HepG2 (cell line): Measurements from ENCODE around the gene MT1M. TPM values are rescaled to one million over a fixed set of nuclear protein-coding genes. Genes with fewer than 3 reads are reported as not detected.

Experiments
- BRCA1 ChIP-seq: sonication (generic); formaldehyde crosslinking; IDR thresholded peaks from 2 replicates; pipeline ENCODE4 v1.4.0; 2020; ENCODE audit warnings: missing genetic modification reagents
- CHCHD3 ChIP-seq: sonication (generic); formaldehyde crosslinking; IDR thresholded peaks from 2 replicates; pipeline ENCODE4 v1.8.0; 2022; ENCODE audit warnings: mild to moderate bottlenecking, missing genetic modification reagents, moderate library complexity
- DNMT1 ChIP-seq: sonication (generic); formaldehyde crosslinking; IDR thresholded peaks from 2 replicates; pipeline ENCODE4 v1.5.1; 2020; ENCODE audit warnings: mild to moderate bottlenecking, missing genetic modification reagents
- FOSL2 ChIP-seq: sonication (generic); formaldehyde crosslinking; IDR thresholded peaks from 2 replicates; pipeline ENCODE4 v1.4.0; 2020; ENCODE audit warnings: missing genetic modification reagents
- MEIS2 ChIP-seq: sonication (generic); formaldehyde crosslinking; IDR thresholded peaks from 2 replicates; pipeline ENCODE4 v1.9.0; 2021; ENCODE audit warnings: mild to moderate bottlenecking, missing genetic modification reagents
- PLRG1 ChIP-seq: fragments of 450-650 bp; conservative IDR thresholded peaks from 2 replicates; pipeline ENCODE4 v1.6.1; 2016
- POLR2AphosphoS2 ChIP-seq: IDR thresholded peaks from 2 replicates; pipeline ENCODE4 v1.6.1; 2011; ENCODE audit warnings: low read depth, low read length, improper control_type of control experiment
- RAD21 ChIP-seq: fragments of 450-650 bp; formaldehyde crosslinking; IDR thresholded peaks from 2 replicates; pipeline ENCODE4 v1.5.0; 2020; ENCODE audit warnings: mild to moderate bottlenecking
- SPEN ChIP-seq: sonication (generic); formaldehyde crosslinking; IDR thresholded peaks from 2 replicates; pipeline ENCODE4 v1.5.1; 2020; ENCODE audit warnings: low read depth, mild to moderate bottlenecking, missing genetic modification reagents
- SRSF9 ChIP-seq: fragments of 200-400 bp; formaldehyde crosslinking; IDR thresholded peaks from 2 replicates; pipeline ENCODE4 v1.6.1; 2018; ENCODE audit warnings: borderline replicate concordance, mild to moderate bottlenecking, low read depth, low read length; ENCODE audit not compliant: insufficient read depth, poor library complexity, severe bottlenecking
- TAF1 ChIP-seq: sonication (generic); formaldehyde crosslinking; IDR thresholded peaks from 2 replicates; pipeline ENCODE4 v1.4.0; 2020; ENCODE audit warnings: missing genetic modification reagents
- ZHX1 ChIP-seq: sonication (generic); formaldehyde crosslinking; IDR thresholded peaks from 2 replicates; pipeline ENCODE4 v1.8.1; 2022; ENCODE audit warnings: low read depth, mild to moderate bottlenecking, missing genetic modification reagents
- ZNF138 ChIP-seq: sonication (generic); formaldehyde crosslinking; IDR thresholded peaks from 2 replicates; pipeline ENCODE4 v1.5.0; 2020; ENCODE audit warnings: mild to moderate bottlenecking, low read depth, missing genetic modification reagents
- ZNF362 ChIP-seq: sonication (generic); formaldehyde crosslinking; IDR thresholded peaks from 2 replicates; pipeline ENCODE4 v1.4.0; 2020; ENCODE audit warnings: missing genetic modification reagents, mild to moderate bottlenecking, borderline replicate concordance
- ZNF660 ChIP-seq: sonication (generic); formaldehyde crosslinking; IDR thresholded peaks from 2 replicates; pipeline ENCODE4 v1.5.1; 2020; ENCODE audit warnings: mild to moderate bottlenecking, low read depth, missing genetic modification reagents, borderline replicate concordance
- ZNF781 ChIP-seq: sonication (generic); formaldehyde crosslinking; IDR thresholded peaks from 2 replicates; pipeline ENCODE4 v1.5.1; 2020; ENCODE audit warnings: borderline replicate concordance, mild to moderate bottlenecking, missing genetic modification reagents; ENCODE audit errors: not compliant biosample characterization
- polyA plus RNA-seq, 8 experiments: library from polyadenylated mRNA; depleted of rRNA in 3 of 8; stranded (reverse) in 7 of 8; unstranded in 1 of 8; fragments of >200 nt; fragmentation: Illumina TruSeq in 4 of 8; extraction: Trizol in 4 of 8; gene quantifications; 2 replicates each; pipeline versions ENCODE4 v1.2.1 to v1.2.3, GENCODE V29; 2011 to 2016; ENCODE audit warnings: low read depth in 4 of 8, missing spikeins in 1 of 8, mixed read lengths in 1 of 8; ENCODE audit not compliant: insufficient read depth in 1 of 8
- total RNA-seq, 5 experiments: library from RNA; depleted of rRNA; stranded (reverse); fragments of >200 nt; fragmentation: Illumina TruSeq; extraction: Trizol; gene quantifications; 2 replicates each; pipeline ENCODE4 v1.2.3, GENCODE V29; 2016; ENCODE audit warnings: low read depth in 1 of 5
- TF ChIP-seq, protein P1 (sequence below): sonication (generic); formaldehyde crosslinking; IDR thresholded peaks from 2 replicates; pipeline ENCODE4 v1.4.0; 2020; ENCODE audit warnings: mild to moderate bottlenecking, missing genetic modification reagents
- TF ChIP-seq, protein P2 (sequence below): sonication (generic); formaldehyde crosslinking; IDR thresholded peaks from 2 replicates; pipeline ENCODE4 v1.8.1; 2023; ENCODE audit warnings: mild to moderate bottlenecking, missing genetic modification reagents
- TF ChIP-seq, protein P3 (sequence below): sonication (generic); formaldehyde crosslinking; IDR thresholded peaks from 2 replicates; pipeline ENCODE4 v1.5.0; 2020; ENCODE audit warnings: missing genetic modification reagents
- TF ChIP-seq, protein P4 (sequence below): sonication (generic); formaldehyde crosslinking; IDR thresholded peaks from 2 replicates; pipeline ENCODE4 v1.9.0; 2022; ENCODE audit warnings: low read depth, missing genetic modification reagents

Gene MT1M
- total and polyA plus RNA-seq, 2 of the 13 experiments (the other 11 are each of a cell fraction or from before 2014, with no cell fraction given), result 4.6 TPM; not detected in 1

DNA sequence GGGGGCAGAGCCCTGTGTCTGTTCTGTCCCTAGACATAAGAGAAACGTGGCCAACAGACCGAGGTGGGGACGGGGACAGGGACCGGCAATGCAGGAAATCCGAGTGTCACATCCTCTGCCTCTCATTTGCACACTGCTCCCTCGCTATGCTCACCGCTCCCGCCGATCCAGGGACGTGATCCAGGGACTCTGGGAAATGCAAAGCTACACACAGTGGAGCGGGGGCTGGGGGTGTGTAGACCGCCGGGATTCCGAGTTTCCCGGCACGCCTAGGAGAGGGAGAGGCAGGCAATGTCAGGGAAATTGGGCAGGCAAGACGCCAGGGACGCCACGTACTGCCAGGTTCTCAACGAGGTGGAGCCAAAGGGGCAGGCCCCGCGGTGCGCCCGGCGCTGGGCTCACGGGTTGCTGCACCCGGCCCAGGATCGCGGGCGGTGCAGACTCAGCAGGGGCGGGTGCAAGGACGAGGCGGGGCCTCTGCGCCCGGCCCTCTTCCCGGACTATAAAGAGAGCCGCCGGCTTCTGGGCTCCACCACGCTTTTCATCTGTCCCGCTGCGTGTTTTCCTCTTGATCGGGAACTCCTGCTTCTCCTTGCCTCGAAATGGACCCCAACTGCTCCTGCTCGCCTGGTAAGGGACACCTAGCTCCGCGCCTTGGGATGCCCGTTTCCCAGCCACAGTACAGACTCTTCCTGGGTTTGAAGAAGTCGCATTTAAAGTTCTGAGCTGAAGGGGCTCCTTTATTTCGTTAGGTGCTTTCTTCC lies 49.7 kb downstream of the MT1M start, which contains the start of gene MT1X (continued):
- TF ChIP-seq SRSF9 (no peak), ZNF781 (peak; percentile 80), FOSL2 (CRISPR knock-in tag) (0 out of 2 replicates have a peak, but pooled peaks have one; percentile 10), BRCA1 (CRISPR knock-in tag) (peak; percentile 50; the same call in 1 of the 2 replicates), SPEN (peak; percentile 40; the same call in 1 of the 2 replicates), ZNF138 (no peak), ZHX1 (CRISPR knock-in tag) (peak; percentile 68; the same call in 1 of the 2 replicates), DNMT1 (no peak), ZNF362 (CRISPR knock-in tag) (peak; percentile 30; the same call in 1 of the 2 replicates), POLR2AphosphoS2 (no peak), PLRG1 (no peak), ZNF660 (CRISPR knock-in tag) (no peak), MEIS2 (CRISPR knock-in tag) (peak; percentile 56), CHCHD3 (CRISPR knock-in tag) (peak; percentile 81), RAD21 (CRISPR knock-in tag) (no peak), TAF1 (peak; percentile 77)
- TF ChIP-seq, protein P1, sequence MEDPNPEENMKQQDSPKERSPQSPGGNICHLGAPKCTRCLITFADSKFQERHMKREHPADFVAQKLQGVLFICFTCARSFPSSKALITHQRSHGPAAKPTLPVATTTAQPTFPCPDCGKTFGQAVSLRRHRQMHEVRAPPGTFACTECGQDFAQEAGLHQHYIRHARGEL (CRISPR knock-in tag), result no peak
- TF ChIP-seq, protein P2, sequence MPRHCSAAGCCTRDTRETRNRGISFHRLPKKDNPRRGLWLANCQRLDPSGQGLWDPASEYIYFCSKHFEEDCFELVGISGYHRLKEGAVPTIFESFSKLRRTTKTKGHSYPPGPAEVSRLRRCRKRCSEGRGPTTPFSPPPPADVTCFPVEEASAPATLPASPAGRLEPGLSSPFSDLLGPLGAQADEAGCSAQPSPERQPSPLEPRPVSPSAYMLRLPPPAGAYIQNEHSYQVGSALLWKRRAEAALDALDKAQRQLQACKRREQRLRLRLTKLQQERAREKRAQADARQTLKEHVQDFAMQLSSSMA, result peak; percentile 90; the same call in 1 of the 2 replicates
- TF ChIP-seq, protein P3, sequence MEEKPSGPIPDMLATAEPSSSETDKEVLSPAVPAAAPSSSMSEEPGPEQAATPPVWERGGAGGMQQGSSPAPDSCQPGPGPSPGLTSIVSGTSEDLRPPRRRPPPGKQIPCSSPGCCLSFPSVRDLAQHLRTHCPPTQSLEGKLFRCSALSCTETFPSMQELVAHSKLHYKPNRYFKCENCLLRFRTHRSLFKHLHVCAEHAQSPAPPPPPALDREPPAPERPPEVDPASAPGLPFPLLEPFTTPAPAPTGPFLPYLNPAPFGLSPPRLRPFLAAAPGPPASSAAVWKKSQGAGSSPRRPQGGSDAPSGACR (CRISPR knock-in tag), result no peak
- TF ChIP-seq, protein P4, sequence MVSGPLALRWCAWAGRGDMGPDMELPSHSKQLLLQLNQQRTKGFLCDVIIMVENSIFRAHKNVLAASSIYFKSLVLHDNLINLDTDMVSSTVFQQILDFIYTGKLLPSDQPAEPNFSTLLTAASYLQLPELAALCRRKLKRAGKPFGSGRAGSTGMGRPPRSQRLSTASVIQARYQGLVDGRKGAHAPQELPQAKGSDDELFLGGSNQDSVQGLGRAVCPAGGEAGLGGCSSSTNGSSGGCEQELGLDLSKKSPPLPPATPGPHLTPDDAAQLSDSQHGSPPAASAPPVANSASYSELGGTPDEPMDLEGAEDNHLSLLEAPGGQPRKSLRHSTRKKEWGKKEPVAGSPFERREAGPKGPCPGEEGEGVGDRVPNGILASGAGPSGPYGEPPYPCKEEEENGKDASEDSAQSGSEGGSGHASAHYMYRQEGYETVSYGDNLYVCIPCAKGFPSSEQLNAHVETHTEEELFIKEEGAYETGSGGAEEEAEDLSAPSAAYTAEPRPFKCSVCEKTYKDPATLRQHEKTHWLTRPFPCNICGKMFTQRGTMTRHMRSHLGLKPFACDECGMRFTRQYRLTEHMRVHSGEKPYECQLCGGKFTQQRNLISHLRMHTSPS (CRISPR knock-in tag), result peak; percentile 65; the same call in 1 of the 2 replicates
